B cell (primary cell): ENCODE data around the gene C7. TPM values are rescaled to one million over a fixed set of nuclear protein-coding genes. Genes with fewer than 3 reads are reported as not detected.

ENCODE experiments used
- ATAC-seq: fragments of 200-7000 bp; cut with Tn5 transposase; one replicate; pipeline ENCODE4 v1.10.0; 2021; ENCODE audit warnings: low read depth, mild to moderate bottlenecking, moderate number of reproducible peaks, moderate library complexity
- CTCF ChIA-PET: fragments of 350-600 bp; sonication (Branson Sonifier 250); formaldehyde crosslinking; loops from one replicate; lab custom pipeline; 2021; ENCODE audit warnings: antibody characterized with exemption, inconsistent platforms; lab: Charles Lee
- POLR2A ChIA-PET: fragments of 350-600 bp; sonication (Branson Sonifier 250); formaldehyde crosslinking; loops from one replicate; lab custom pipeline; 2021; ENCODE audit warnings: antibody characterized with exemption; lab: Charles Lee
- DNase-seq: peaks from one replicate; pipeline ENCODE4 v3.0.0; 2013
- H2AFZ ChIP-seq: 2 replicates; pipeline ENCODE4 v1.6.1; 2012; ENCODE audit warnings: mild to moderate bottlenecking, low read depth, low read length; ENCODE audit not compliant: insufficient read depth, poor library complexity, severe bottlenecking
- H3K27ac ChIP-seq, 2 donors: 1 replicate in 1 of 2; 2 replicates in 1 of 2; pipeline ENCODE4 v1.5.1; 2012 to 2013; ENCODE audit warnings: low read length in 2 of 2, mild to moderate bottlenecking in 2 of 2, moderate library complexity in 1 of 2
- H3K27me3 ChIP-seq, 4 experiments: fragments of 200-600 bp in 1 of 4; sonication (generic) in 1 of 4; replicated peaks in 1 of 4; 1 replicate in 2 of 4; 2 replicates in 2 of 4; pipeline versions ENCODE4 v1.6.1 to v1.7.0; 2013 to 2016; ENCODE audit warnings: low read length in 3 of 4, mild to moderate bottlenecking in 2 of 4, mixed read lengths in 1 of 4, moderate library complexity in 1 of 4; ENCODE audit not compliant: insufficient read depth in 4 of 4, control insufficient read depth in 3 of 4; ENCODE audit errors: control extremely low read depth in 1 of 4
- H3K36me3 ChIP-seq, 2 experiments: replicated peaks in 1 of 2; 1 replicate in 1 of 2; 2 replicates in 1 of 2; pipeline versions ENCODE4 v1.6.1 to v1.7.1; 2013; ENCODE audit warnings: low read length in 1 of 2; ENCODE audit not compliant: insufficient read depth in 2 of 2, control insufficient read depth in 1 of 2; ENCODE audit errors: control extremely low read depth in 1 of 2, extremely low read depth in 1 of 2
- H3K4me1 ChIP-seq, 2 donors: fragments of 200-600 bp in 1 of 2; sonication (generic) in 1 of 2; 1 replicate in 1 of 2; 2 replicates in 1 of 2; pipeline versions ENCODE4 v1.5.1 to v1.6.1; 2013 to 2017; ENCODE audit warnings: low read length in 2 of 2; ENCODE audit not compliant: control insufficient read depth in 2 of 2, insufficient read depth in 2 of 2
- H3K4me2 ChIP-seq: replicated peaks from 2 replicates; pipeline ENCODE3; 2012; ENCODE audit warnings: mild to moderate bottlenecking, low read depth, low read length; ENCODE audit not compliant: poor library complexity, severe bottlenecking
- H3K4me3 ChIP-seq, 5 experiments: fragments of 200-600 bp in 1 of 5; sonication (generic) in 1 of 5; 1 replicate in 3 of 5; 2 replicates in 2 of 5; pipeline versions ENCODE4 v1.5.1 to v1.7.0; 2011 to 2016; ENCODE audit warnings: low read length in 4 of 5, mild to moderate bottlenecking in 4 of 5, low read depth in 2 of 5, control low read depth in 1 of 5, moderate library complexity in 1 of 5; ENCODE audit not compliant: insufficient read depth in 1 of 5; ENCODE audit errors: control extremely low read depth in 1 of 5, extremely low read depth in 1 of 5
- H3K79me2 ChIP-seq: fragments of 200-600 bp; sonication (generic); one replicate; pipeline ENCODE4 v1.6.0; 2016; ENCODE audit warnings: low read length; ENCODE audit not compliant: control insufficient read depth, insufficient read depth
- H3K9ac ChIP-seq: fragments of 200-600 bp; sonication (generic); 2 replicates; pipeline ENCODE4 v1.6.1; 2017; ENCODE audit warnings: mild to moderate bottlenecking, low read length, moderate library complexity
- H3K9me3 ChIP-seq, 3 donors: one replicate each; pipeline versions ENCODE4 v1.6.1 to v1.7.1; 2013; ENCODE audit warnings: low read length in 2 of 3; ENCODE audit not compliant: control insufficient read depth in 2 of 3, insufficient read depth in 1 of 3; ENCODE audit errors: control extremely low read depth in 1 of 3
- H4K20me1 ChIP-seq: 2 replicates; pipeline ENCODE4 v1.6.0; 2012; ENCODE audit warnings: mild to moderate bottlenecking, low read length; ENCODE audit not compliant: insufficient read depth, control insufficient read depth, poor library complexity, severe bottlenecking
- H3K27ac Mint-ChIP-seq: one replicate; pipeline ENCODE4 v1.8.0; 2021; ENCODE audit warnings: mixed read lengths
- H3K27me3 Mint-ChIP-seq: one replicate; pipeline ENCODE4 v1.8.0; 2021; ENCODE audit warnings: mixed read lengths
- H3K4me1 Mint-ChIP-seq: one replicate; pipeline ENCODE4 v1.8.0; 2021; ENCODE audit warnings: mixed read lengths
- H3K4me3 Mint-ChIP-seq: one replicate; pipeline ENCODE4 v1.8.0; 2021; ENCODE audit warnings: mixed read lengths
- H3K9me3 Mint-ChIP-seq: one replicate; pipeline ENCODE4 v1.8.0; 2022; ENCODE audit warnings: mixed read lengths; ENCODE audit not compliant: insufficient read depth
- EZH2 ChIP-seq: IDR thresholded peaks from 2 replicates; pipeline ENCODE4 v1.6.1; 2012; ENCODE audit warnings: borderline replicate concordance, low read depth, mild to moderate bottlenecking, moderate library complexity, low read length; ENCODE audit not compliant: insufficient read depth, poor library complexity, severe bottlenecking
- WGBS: methylation state at CpG from one replicate; pipeline ENCODE4 v1.1.5; 2013; ENCODE audit warnings: missing lambda C conversion rate; ENCODE audit not compliant: insufficient coverage; 5-methylcytosine and 5-hydroxymethylcytosine counted together
- intact Hi-C: fragments of 100-400 bp; cut with micrococcal nuclease; formaldehyde crosslinking; loops from one replicate; pipeline ENCODE4 v1.10.0; 2022
- polyA plus RNA-seq: library from polyadenylated mRNA; depleted of rRNA; stranded (reverse); fragments of >200 nt; gene quantifications from 2 replicates; pipeline ENCODE4 v1.2.3, GENCODE V29; 2012
- total RNA-seq, 2 donors: library from RNA; stranded (reverse); fragments of 120-200 nt in 1 of 2; gene quantifications; 1 replicate in 1 of 2; 2 replicates in 1 of 2; pipeline versions ENCODE4 v1.2.3 to v1.2.4, GENCODE V29; 2013 to 2022
- TF ChIP-seq, protein P1 (sequence below): fragments of 200-600 bp; IDR thresholded peaks from one replicate; pipeline ENCODE4 v1.8.0; 2022; ENCODE audit warnings: antibody characterized with exemption, mild to moderate bottlenecking

C7 gene
- total and polyA plus RNA-seq, 2 donors (not counting 1 experiment from before 2014, with no cell fraction given) = not detected

DNA sequence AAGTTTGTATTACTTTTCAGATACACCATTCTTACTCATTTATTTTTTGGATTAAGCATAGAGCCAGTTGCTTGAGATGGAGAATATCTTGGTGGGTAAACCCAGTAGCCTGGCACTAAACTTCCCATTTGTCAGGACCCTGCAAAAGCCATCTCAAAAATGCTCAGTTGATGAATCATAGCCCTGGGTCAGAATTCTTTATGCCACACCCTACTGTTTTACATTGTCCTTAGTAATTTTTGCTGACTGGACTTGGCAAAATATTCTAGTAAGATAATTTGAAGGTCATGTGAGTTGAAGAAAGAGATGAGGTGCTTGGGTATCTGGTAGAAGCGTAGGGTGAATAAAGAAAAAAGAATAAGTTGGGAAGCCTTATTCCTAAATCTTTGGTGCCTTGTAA lies 50.7 kb downstream of the C7 start:
- POLR2A ChIA-PET = no interaction called here
- no peaks in the 10 kb centered on the region for H3K27me3 ChIP-seq
- no peak overlapping the region for H3K4me2 ChIP-seq
- no peaks in the 10 kb centered on the region for H3K4me1 ChIP-seq
- WGBS = 92% methylated on average over 1 of the region's 1 CpG
- peaks cover 0 to 3% (median 0%) of the 10 kb centered on the region in 3 donors for H3K9me3 ChIP-seq
- H3K9me3 Mint-ChIP-seq = no peaks in the 10 kb centered on the region
- CTCF ChIA-PET = no interaction called here
- intact Hi-C loops = no loop called here
- no peaks in the 10 kb centered on the region for H3K79me2 ChIP-seq
- no peak overlapping the region for H2AFZ ChIP-seq
- no peak overlapping the region for H3K27ac ChIP-seq
- peaks cover 2% of the 10 kb centered on the region for H3K27me3 Mint-ChIP-seq
- no peak overlapping the region for H3K4me3 ChIP-seq
- no peaks in the 10 kb centered on the region for H3K4me1 Mint-ChIP-seq
- no peak overlapping the region for H3K27ac Mint-ChIP-seq
- H3K36me3 ChIP-seq = no peaks in the 10 kb centered on the region
- ATAC-seq = no peak
- TF ChIP-seq, protein P1, sequence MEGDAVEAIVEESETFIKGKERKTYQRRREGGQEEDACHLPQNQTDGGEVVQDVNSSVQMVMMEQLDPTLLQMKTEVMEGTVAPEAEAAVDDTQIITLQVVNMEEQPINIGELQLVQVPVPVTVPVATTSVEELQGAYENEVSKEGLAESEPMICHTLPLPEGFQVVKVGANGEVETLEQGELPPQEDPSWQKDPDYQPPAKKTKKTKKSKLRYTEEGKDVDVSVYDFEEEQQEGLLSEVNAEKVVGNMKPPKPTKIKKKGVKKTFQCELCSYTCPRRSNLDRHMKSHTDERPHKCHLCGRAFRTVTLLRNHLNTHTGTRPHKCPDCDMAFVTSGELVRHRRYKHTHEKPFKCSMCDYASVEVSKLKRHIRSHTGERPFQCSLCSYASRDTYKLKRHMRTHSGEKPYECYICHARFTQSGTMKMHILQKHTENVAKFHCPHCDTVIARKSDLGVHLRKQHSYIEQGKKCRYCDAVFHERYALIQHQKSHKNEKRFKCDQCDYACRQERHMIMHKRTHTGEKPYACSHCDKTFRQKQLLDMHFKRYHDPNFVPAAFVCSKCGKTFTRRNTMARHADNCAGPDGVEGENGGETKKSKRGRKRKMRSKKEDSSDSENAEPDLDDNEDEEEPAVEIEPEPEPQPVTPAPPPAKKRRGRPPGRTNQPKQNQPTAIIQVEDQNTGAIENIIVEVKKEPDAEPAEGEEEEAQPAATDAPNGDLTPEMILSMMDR = no peak
- TF ChIP-seq EZH2 = no peak
- no peak overlapping the region for H3K9ac ChIP-seq
- H3K4me3 Mint-ChIP-seq = no peak overlapping the region
- H4K20me1 ChIP-seq = no peaks in the 10 kb centered on the region
- DNase-seq = no peak

DNA sequence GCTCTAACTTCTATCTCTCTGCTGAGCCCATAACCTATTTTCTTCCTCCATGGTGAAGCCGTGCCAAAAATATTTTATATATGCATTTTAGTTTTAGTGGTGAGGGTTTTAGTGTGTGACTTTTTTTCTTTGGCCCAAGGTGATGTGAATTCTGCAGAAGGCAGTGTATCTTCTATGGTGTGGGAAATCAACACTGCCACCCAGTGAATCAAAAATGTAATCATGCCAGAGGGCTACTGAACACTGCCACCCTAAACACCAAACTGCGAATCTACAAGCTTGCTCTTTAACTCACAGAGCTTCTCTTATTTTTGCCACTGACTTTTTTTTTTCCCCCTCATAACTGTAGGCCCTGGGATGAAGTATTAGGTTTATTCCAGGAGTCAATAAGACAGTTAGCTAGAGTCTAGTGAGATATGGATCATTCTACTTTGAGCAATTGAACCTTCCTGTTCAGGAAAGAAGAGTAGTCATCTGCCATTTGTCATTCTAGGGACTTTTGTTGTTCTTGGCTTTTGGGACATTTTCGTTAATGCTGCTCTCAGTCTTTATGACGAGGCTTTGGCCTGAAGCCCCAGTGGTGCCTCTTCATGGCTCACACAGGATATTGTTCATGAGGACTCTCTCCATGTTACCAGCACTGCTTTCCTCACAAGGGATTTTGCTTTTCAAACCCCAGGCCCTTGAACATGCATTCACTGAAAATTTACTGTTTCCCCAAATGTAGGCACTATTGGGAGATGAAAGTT lies 53.1 kb downstream of the C7 start:
- Histone ChIP-seq H3K4me1 (no peaks in the 10 kb centered on the region), H2AFZ (no peak overlapping the region), H3K36me3 (no peaks in the 10 kb centered on the region), H3K9ac (no peak overlapping the region), H3K79me2 (no peaks in the 10 kb centered on the region), H3K4me3 (no peak overlapping the region), H3K27me3 (no peaks in the 10 kb centered on the region), H3K9me3 (peaks cover 0 to 3% (median 0%) of the 10 kb centered on the region in 3 donors), H3K4me2 (no peak overlapping the region), H3K27ac (no peak overlapping the region), H4K20me1 (no peaks in the 10 kb centered on the region)
- Mint-ChIP-seq H3K27me3 (no peaks in the 10 kb centered on the region), H3K27ac (no peak overlapping the region), H3K9me3 (no peaks in the 10 kb centered on the region), H3K4me3 (no peak overlapping the region), H3K4me1 (no peaks in the 10 kb centered on the region)
- DNase-seq (no peak), ATAC-seq (no peak)
- intact Hi-C loops = no loop called here
- 88% methylated on average over 2 of the region's 4 CpGs for WGBS
- ChIA-PET POLR2A (no interaction called here), CTCF (no interaction called here)
- TF ChIP-seq, protein P1 = no peak
- TF ChIP-seq EZH2 = no peak
